Measurements from ENCODE around the gene CHST9.

Gene CHST9

GRCh38 chr18:27008575-27008974 lies 176.5 kb downstream of the CHST9 start:
- Histone ChIP-seq H3K4me3 (ENCODE audit: low read depth, low read length) (no peak overlapping the region), H3K4me1 (ENCODE audit: control insufficient read depth, insufficient read depth, low read length, unreplicated experiment) (no peaks in the 10 kb centered on the region), H3K27me3 (ENCODE audit: insufficient read depth, low read length) (peaks cover 8% of the 10 kb centered on the region), H3K27ac (ENCODE audit: low read depth, low read length) (no peak overlapping the region), H2AFZ (ENCODE audit: low read length, unreplicated experiment) (no peak overlapping the region), H3K79me2 (ENCODE audit: control insufficient read depth, insufficient read depth, low read length, unreplicated experiment) (no peaks in the 10 kb centered on the region), H3K36me3 (ENCODE audit: insufficient read depth, low read length) (no peaks in the 10 kb centered on the region)

GRCh38 chr18:27007880-27008279 lies 177.2 kb downstream of the CHST9 start:
- Histone ChIP-seq H3K36me3 (ENCODE audit: insufficient read depth, low read length) (no peaks in the 10 kb centered on the region), H2AFZ (ENCODE audit: low read length, unreplicated experiment) (no peak overlapping the region), H3K27ac (ENCODE audit: low read depth, low read length) (no peak overlapping the region), H3K27me3 (ENCODE audit: insufficient read depth, low read length) (peaks cover 14% of the 10 kb centered on the region), H3K4me1 (ENCODE audit: control insufficient read depth, insufficient read depth, low read length, unreplicated experiment) (no peaks in the 10 kb centered on the region), H3K4me3 (ENCODE audit: low read depth, low read length) (no peak overlapping the region), H3K79me2 (ENCODE audit: control insufficient read depth, insufficient read depth, low read length, unreplicated experiment) (no peaks in the 10 kb centered on the region)

- Histone ChIP-seq H3K27ac (ENCODE audit: low read depth, low read length) (no peak overlapping the region), H2AFZ (ENCODE audit: low read length, unreplicated experiment) (no peak overlapping the region), H3K4me1 (ENCODE audit: control insufficient read depth, insufficient read depth, low read length, unreplicated experiment) (no peaks in the 10 kb centered on the region), H3K79me2 (ENCODE audit: control insufficient read depth, insufficient read depth, low read length, unreplicated experiment) (no peaks in the 10 kb centered on the region), H3K4me3 (ENCODE audit: low read depth, low read length) (no peak overlapping the region), H3K36me3 (ENCODE audit: insufficient read depth, low read length) (no peaks in the 10 kb centered on the region), H3K27me3 (ENCODE audit: insufficient read depth, low read length) (peaks cover 14% of the 10 kb centered on the region)
These were observed 179.5 kb downstream of the CHST9 start for GRCh38 chr18:27005589-27005988.

GRCh38 chr18:27004056-27004829 lies 180.9 kb downstream of the CHST9 start:
- H3K27ac ChIP-seq (ENCODE audit: low read depth, low read length), result no peak overlapping the region
- H3K4me1 ChIP-seq (ENCODE audit: control insufficient read depth, insufficient read depth, low read length, unreplicated experiment), result no peaks in the 10 kb centered on the region
- no peak overlapping the region for H3K4me3 ChIP-seq (ENCODE audit: low read depth, low read length)
- H3K79me2 ChIP-seq (ENCODE audit: control insufficient read depth, insufficient read depth, low read length, unreplicated experiment), result no peaks in the 10 kb centered on the region
- peaks cover 14% of the 10 kb centered on the region for H3K27me3 ChIP-seq (ENCODE audit: insufficient read depth, low read length)
- no peaks in the 10 kb centered on the region for H3K36me3 ChIP-seq (ENCODE audit: insufficient read depth, low read length)
- H2AFZ ChIP-seq (ENCODE audit: low read length, unreplicated experiment), result no peak overlapping the region

DNA sequence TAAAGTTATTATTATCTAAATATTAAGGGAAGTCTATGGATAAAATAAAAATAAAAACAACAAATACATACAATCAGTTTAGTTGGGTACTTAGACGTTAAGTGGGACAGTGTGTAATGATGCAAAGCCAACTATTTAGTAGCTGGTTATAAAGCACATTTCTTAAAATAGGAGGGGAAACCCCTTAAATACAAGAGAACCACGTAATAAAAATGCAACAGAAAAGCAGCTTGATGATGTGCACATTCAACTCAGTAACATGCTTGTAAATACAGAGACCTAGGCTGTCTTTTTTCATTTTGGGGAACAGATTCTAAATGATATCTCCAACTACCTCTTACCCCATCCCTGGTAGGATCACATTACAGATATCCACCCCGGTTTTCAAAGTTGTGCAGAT lies 185.3 kb downstream of the CHST9 start:
- Histone ChIP-seq H3K4me3 (ENCODE audit: low read depth, low read length) (no peak overlapping the region), H3K4me1 (ENCODE audit: control insufficient read depth, insufficient read depth, low read length, unreplicated experiment) (no peaks in the 10 kb centered on the region), H3K27me3 (ENCODE audit: insufficient read depth, low read length) (peaks cover 11% of the 10 kb centered on the region), H2AFZ (ENCODE audit: low read length, unreplicated experiment) (no peak overlapping the region), H3K27ac (ENCODE audit: low read depth, low read length) (no peak overlapping the region), H3K36me3 (ENCODE audit: insufficient read depth, low read length) (no peaks in the 10 kb centered on the region), H3K79me2 (ENCODE audit: control insufficient read depth, insufficient read depth, low read length, unreplicated experiment) (no peaks in the 10 kb centered on the region)

- Histone ChIP-seq H3K27ac (ENCODE audit: low read depth, low read length) (no peak overlapping the region), H2AFZ (ENCODE audit: low read length, unreplicated experiment) (no peak overlapping the region), H3K27me3 (ENCODE audit: insufficient read depth, low read length) (no peaks in the 10 kb centered on the region), H3K36me3 (ENCODE audit: insufficient read depth, low read length) (no peaks in the 10 kb centered on the region), H3K79me2 (ENCODE audit: control insufficient read depth, insufficient read depth, low read length, unreplicated experiment) (no peaks in the 10 kb centered on the region), H3K4me3 (ENCODE audit: low read depth, low read length) (no peak overlapping the region), H3K4me1 (ENCODE audit: control insufficient read depth, insufficient read depth, low read length, unreplicated experiment) (no peaks in the 10 kb centered on the region)
These were observed 191.5 kb downstream of the CHST9 start for GRCh38 chr18:26993568-26993967.

DNA sequence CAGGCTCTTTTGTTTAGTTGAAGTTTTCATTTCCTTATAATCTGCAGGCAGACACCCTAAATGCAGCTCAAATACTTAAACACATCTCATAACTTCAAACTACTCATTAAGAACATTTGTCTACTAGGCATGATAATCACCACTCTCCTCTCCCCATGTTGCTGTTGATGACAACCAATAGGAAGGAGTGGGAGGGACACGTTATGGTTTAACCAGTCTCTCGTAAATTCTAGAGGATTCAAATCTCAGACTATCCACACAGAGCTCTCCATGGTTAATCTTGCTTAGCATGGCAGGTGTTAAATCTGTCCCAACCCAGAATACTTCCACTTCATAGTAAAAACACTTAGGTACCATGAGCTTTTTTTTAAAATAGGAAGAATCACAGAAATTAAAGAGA lies 192.2 kb downstream of the CHST9 start:
- H3K36me3 ChIP-seq (ENCODE audit: insufficient read depth, low read length), result no peaks in the 10 kb centered on the region
- H3K27me3 ChIP-seq (ENCODE audit: insufficient read depth, low read length), result no peaks in the 10 kb centered on the region
- H3K4me3 ChIP-seq (ENCODE audit: low read depth, low read length), result no peak overlapping the region

GRCh38 chr18:26989842-26990241 lies 195.3 kb downstream of the CHST9 start:
- H3K27me3 ChIP-seq (ENCODE audit: insufficient read depth, low read length), result no peaks in the 10 kb centered on the region
- no peak overlapping the region for H3K4me3 ChIP-seq (ENCODE audit: low read depth, low read length)
- H3K79me2 ChIP-seq (ENCODE audit: control insufficient read depth, insufficient read depth, low read length, unreplicated experiment), result no peaks in the 10 kb centered on the region
- no peak overlapping the region for H3K27ac ChIP-seq (ENCODE audit: low read depth, low read length)
- H2AFZ ChIP-seq (ENCODE audit: low read length, unreplicated experiment), result no peak overlapping the region
- H3K4me1 ChIP-seq (ENCODE audit: control insufficient read depth, insufficient read depth, low read length, unreplicated experiment), result no peaks in the 10 kb centered on the region
- no peaks in the 10 kb centered on the region for H3K36me3 ChIP-seq (ENCODE audit: insufficient read depth, low read length)

More for the DNA sequence above, 192.2 kb downstream of the CHST9 start:
- no peaks in the 10 kb centered on the region for H3K79me2 ChIP-seq (ENCODE audit: control insufficient read depth, insufficient read depth, low read length, unreplicated experiment)
- H3K27ac ChIP-seq (ENCODE audit: low read depth, low read length), result no peak overlapping the region
- H2AFZ ChIP-seq (ENCODE audit: low read length, unreplicated experiment), result no peak overlapping the region
- no peaks in the 10 kb centered on the region for H3K4me1 ChIP-seq (ENCODE audit: control insufficient read depth, insufficient read depth, low read length, unreplicated experiment)

- no peaks in the 10 kb centered on the region for H3K27me3 ChIP-seq (ENCODE audit: insufficient read depth, low read length)
- H3K79me2 ChIP-seq (ENCODE audit: control insufficient read depth, insufficient read depth, low read length, unreplicated experiment), result no peaks in the 10 kb centered on the region
- no peak overlapping the region for H3K4me3 ChIP-seq (ENCODE audit: low read depth, low read length)
- no peaks in the 10 kb centered on the region for H3K36me3 ChIP-seq (ENCODE audit: insufficient read depth, low read length)
- H3K27ac ChIP-seq (ENCODE audit: low read depth, low read length), result no peak overlapping the region
- H3K4me1 ChIP-seq (ENCODE audit: control insufficient read depth, insufficient read depth, low read length, unreplicated experiment), result no peaks in the 10 kb centered on the region
- no peak overlapping the region for H2AFZ ChIP-seq (ENCODE audit: low read length, unreplicated experiment)
These were observed 203.6 kb downstream of the CHST9 start for GRCh38 chr18:26981360-26982082.

DNA sequence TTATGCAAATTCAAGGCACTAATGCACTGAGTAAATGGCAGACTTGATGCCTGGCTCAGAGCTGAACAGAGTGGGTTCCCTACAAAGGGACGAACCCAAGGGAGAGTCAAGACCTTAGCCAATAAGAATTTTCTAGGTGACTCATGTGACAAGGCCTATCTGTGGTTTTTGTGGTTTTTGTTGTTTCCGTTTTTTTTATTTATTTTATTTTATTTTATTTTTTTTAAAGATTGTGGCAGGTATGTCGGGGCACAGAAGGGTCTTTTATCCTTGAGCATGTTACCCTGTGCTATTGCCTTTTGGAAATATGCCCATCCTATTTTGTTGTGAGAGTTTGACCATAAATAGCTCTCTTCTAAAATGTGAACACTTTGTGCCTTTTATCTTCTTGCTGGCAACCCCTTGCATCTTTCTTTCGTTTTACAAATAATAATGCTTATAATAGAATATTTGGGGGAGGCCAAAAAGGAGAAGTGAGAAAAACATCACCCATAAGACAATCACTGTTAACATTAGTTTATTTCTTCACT lies 206.2 kb downstream of the CHST9 start:
- Histone ChIP-seq H3K79me2 (ENCODE audit: control insufficient read depth, insufficient read depth, low read length, unreplicated experiment) (no peaks in the 10 kb centered on the region), H3K27me3 (ENCODE audit: insufficient read depth, low read length) (no peaks in the 10 kb centered on the region), H3K4me3 (ENCODE audit: low read depth, low read length) (no peak overlapping the region), H3K27ac (ENCODE audit: low read depth, low read length) (no peak overlapping the region), H2AFZ (ENCODE audit: low read length, unreplicated experiment) (no peak overlapping the region), H3K4me1 (ENCODE audit: control insufficient read depth, insufficient read depth, low read length, unreplicated experiment) (no peaks in the 10 kb centered on the region), H3K36me3 (ENCODE audit: insufficient read depth, low read length) (no peaks in the 10 kb centered on the region)

- no peak overlapping the region for H2AFZ ChIP-seq (ENCODE audit: low read length, unreplicated experiment)
- no peaks in the 10 kb centered on the region for H3K36me3 ChIP-seq (ENCODE audit: insufficient read depth, low read length)
- H3K4me1 ChIP-seq (ENCODE audit: control insufficient read depth, insufficient read depth, low read length, unreplicated experiment), result no peaks in the 10 kb centered on the region
- no peaks in the 10 kb centered on the region for H3K27me3 ChIP-seq (ENCODE audit: insufficient read depth, low read length)
- no peak overlapping the region for H3K4me3 ChIP-seq (ENCODE audit: low read depth, low read length)
- H3K27ac ChIP-seq (ENCODE audit: low read depth, low read length), result no peak overlapping the region
- H3K79me2 ChIP-seq (ENCODE audit: control insufficient read depth, insufficient read depth, low read length, unreplicated experiment), result no peaks in the 10 kb centered on the region
These were observed 207.3 kb downstream of the CHST9 start for GRCh38 chr18:26977781-26978180.
